Lung (tissue), 12 donors: ENCODE results near the gene DOCK6. TPM values are rescaled to one million over a fixed set of nuclear protein-coding genes. Genes with fewer than 3 reads are reported as not detected.

Source experiments
- ATAC-seq: fragments of 200-7000 bp; cut with Tn5 transposase; one replicate; pipeline ENCODE4 v1.9.1; 2020; ENCODE audit warnings: moderate number of reproducible peaks; ENCODE audit not compliant: insufficient read depth, low FRiP score
- DNase-seq, 3 donors: peaks; one replicate each; pipeline ENCODE4 v3.0.0-alpha.2; 2013 to 2017
- H3K27ac ChIP-seq, 2 donors: one replicate each; pipeline ENCODE4 v1.5.1; 2013; ENCODE audit warnings: mild to moderate bottlenecking in 2 of 2, moderate library complexity in 2 of 2, control low read depth in 1 of 2, inconsistent platforms in 1 of 2, low read depth in 1 of 2, low read length in 1 of 2
- H3K27me3 ChIP-seq, 3 donors: one replicate each; pipeline ENCODE4 v1.5.1; 2013; ENCODE audit warnings: low read length in 2 of 3; ENCODE audit not compliant: control insufficient read depth in 3 of 3, insufficient read depth in 3 of 3
- H3K36me3 ChIP-seq, 4 donors: one replicate each; pipeline ENCODE4 v1.5.1; 2013; ENCODE audit warnings: low read length in 4 of 4, mild to moderate bottlenecking in 1 of 4, moderate library complexity in 1 of 4; ENCODE audit not compliant: control insufficient read depth in 4 of 4, insufficient read depth in 4 of 4
- H3K4me1 ChIP-seq, 5 donors: one replicate each; pipeline ENCODE4 v1.5.1; 2013; ENCODE audit warnings: low read length in 5 of 5, mild to moderate bottlenecking in 2 of 5, moderate library complexity in 1 of 5; ENCODE audit not compliant: control insufficient read depth in 5 of 5, insufficient read depth in 5 of 5
- H3K4me3 ChIP-seq: one replicate; pipeline ENCODE4 v1.5.1; 2013; ENCODE audit warnings: mild to moderate bottlenecking, control low read depth, moderate library complexity
- H3K9ac ChIP-seq, 2 donors: one replicate each; pipeline ENCODE4 v1.5.1; 2013; ENCODE audit warnings: low read length in 2 of 2, control low read depth in 1 of 2; ENCODE audit not compliant: insufficient read depth in 1 of 2
- H3K9me3 ChIP-seq, 4 donors: one replicate each; pipeline ENCODE4 v1.5.1; 2013; ENCODE audit warnings: low read length in 3 of 4, mild to moderate bottlenecking in 1 of 4, moderate library complexity in 1 of 4; ENCODE audit not compliant: control insufficient read depth in 4 of 4, insufficient read depth in 3 of 4
- WGBS, 2 donors: extraction: QIAGEN DNeasy Blood & Tissue Kit; methylation state at CpG; one replicate each; pipeline ENCODE4 v1.1.7; 2013; 5-methylcytosine and 5-hydroxymethylcytosine counted together
- polyA plus RNA-seq, 2 donors: library from polyadenylated mRNA; stranded (reverse); fragments of 200-250 nt; gene quantifications; one replicate each; pipeline ENCODE4 v1.2.1, GENCODE V29; 2013
- total RNA-seq, 2 donors: library from RNA; depleted of rRNA in 1 of 2; stranded (reverse); fragments of >200 nt in 1 of 2; gene quantifications; one replicate each; pipeline ENCODE4 v1.2.1, GENCODE V29; 2014 to 2021
- TF ChIP-seq, protein P1 (sequence below): IDR thresholded peaks from 2 replicates; pipeline ENCODE4 v1.5.1; 2012; ENCODE audit warnings: mild to moderate bottlenecking; ENCODE audit errors: control extremely low read depth, extremely low read depth
- donor health status: control.
- donor health status: control.
- donor health status: Bipolar disorder and iron deficiency.
- donor health status: healthy.
- donor health status: DM: yes; HTN: yes; CAD: no.

DOCK6 gene
- total and polyA plus RNA-seq, 4 donors: 38.6 to 129 (median 73.7) TPM

GRCh38 chr19:11300811-11301120 lies 38.4 kb upstream of the DOCK6 start:
- H3K4me1 ChIP-seq: peaks cover 0 to 7% (median 0%) of the 10 kb centered on the region in 5 donors
- H3K4me3 ChIP-seq: no peak overlapping the region
- 86 to 95% methylated on average over 11 of the region's 11 CpGs for WGBS, 2 donors
- no peaks in the 10 kb centered on the region for H3K36me3 ChIP-seq
- H3K27me3 ChIP-seq: no peaks in the 10 kb centered on the region
- no peak overlapping the region for H3K27ac ChIP-seq
- DNase-seq (no peak), ATAC-seq (no peak)
- H3K9me3 ChIP-seq: peaks cover 0 to 2% (median 0%) of the 10 kb centered on the region in 4 donors
- TF ChIP-seq, protein P1, sequence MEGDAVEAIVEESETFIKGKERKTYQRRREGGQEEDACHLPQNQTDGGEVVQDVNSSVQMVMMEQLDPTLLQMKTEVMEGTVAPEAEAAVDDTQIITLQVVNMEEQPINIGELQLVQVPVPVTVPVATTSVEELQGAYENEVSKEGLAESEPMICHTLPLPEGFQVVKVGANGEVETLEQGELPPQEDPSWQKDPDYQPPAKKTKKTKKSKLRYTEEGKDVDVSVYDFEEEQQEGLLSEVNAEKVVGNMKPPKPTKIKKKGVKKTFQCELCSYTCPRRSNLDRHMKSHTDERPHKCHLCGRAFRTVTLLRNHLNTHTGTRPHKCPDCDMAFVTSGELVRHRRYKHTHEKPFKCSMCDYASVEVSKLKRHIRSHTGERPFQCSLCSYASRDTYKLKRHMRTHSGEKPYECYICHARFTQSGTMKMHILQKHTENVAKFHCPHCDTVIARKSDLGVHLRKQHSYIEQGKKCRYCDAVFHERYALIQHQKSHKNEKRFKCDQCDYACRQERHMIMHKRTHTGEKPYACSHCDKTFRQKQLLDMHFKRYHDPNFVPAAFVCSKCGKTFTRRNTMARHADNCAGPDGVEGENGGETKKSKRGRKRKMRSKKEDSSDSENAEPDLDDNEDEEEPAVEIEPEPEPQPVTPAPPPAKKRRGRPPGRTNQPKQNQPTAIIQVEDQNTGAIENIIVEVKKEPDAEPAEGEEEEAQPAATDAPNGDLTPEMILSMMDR: no peak
- H3K9ac ChIP-seq: no peak overlapping the region

DNA sequence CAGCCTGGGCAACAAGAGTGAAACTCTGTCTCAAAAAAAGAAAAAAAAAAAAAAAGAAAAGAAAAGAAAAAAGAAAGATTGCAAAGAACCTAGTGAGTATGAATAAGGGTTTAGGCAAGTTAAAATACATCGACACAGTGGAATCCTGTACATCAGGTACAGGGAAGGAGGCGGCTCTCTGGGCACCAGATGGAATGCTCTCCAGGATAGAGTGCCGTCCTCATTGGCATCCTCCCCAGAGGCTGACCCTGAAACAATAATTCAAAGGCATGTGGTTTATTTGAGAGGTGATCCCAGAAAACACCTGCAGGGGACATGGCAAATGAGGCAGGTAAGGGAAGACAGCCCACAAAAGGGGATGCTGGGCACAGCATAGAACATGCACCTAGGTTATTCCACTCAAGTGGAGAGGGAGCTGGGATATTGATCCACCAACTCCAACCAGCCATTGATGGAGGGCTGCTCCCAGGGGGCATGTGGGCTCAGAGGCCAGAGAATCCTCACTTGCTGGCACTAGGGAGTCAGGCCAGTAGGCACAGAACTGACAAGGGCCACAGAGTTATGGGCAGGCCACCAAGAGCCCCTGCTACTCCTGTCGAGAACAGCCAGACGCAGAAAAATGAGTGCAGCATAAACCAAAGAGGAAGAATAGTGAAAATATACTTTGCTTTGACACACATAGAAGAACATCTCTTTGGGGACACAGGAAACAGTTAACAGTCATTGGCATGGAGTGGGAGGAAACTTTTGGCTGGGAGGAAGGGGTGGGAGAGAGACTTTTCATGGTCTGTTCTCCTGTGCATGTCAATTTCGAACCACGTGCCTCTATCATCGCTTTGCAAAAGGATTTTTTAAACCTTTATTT lies 37.9 kb upstream of the DOCK6 start:
- no peak for DNase-seq
- Histone ChIP-seq H3K9ac (no peak overlapping the region), H3K9me3 (peaks cover 0 to 2% (median 0%) of the 10 kb centered on the region in 4 donors), H3K27ac (no peak overlapping the region), H3K4me3 (no peak overlapping the region), H3K36me3 (no peaks in the 10 kb centered on the region), H3K4me1 (peaks cover 0 to 8% (median 0%) of the 10 kb centered on the region in 5 donors), H3K27me3 (no peaks in the 10 kb centered on the region)
- ATAC-seq: no peak
- TF ChIP-seq, protein P1: no peak
- 58 to 63% methylated on average over 8 of the region's 8 CpGs for WGBS, 2 donors

- Histone ChIP-seq H3K4me1 (peaks cover 0 to 8% (median 0%) of the 10 kb centered on the region in 5 donors), H3K36me3 (no peaks in the 10 kb centered on the region), H3K9me3 (peaks cover 0 to 2% (median 0%) of the 10 kb centered on the region in 4 donors), H3K4me3 (no peak overlapping the region), H3K27me3 (no peaks in the 10 kb centered on the region), H3K9ac (peak overlapping the region in 1 of 2 donors; percentile 17), H3K27ac (no peak overlapping the region)
- TF ChIP-seq, protein P1: no peak
- peak in 2 of 3 donors; percentile 34 to 75 for DNase-seq
- WGBS, 2 donors: 35 to 45% methylated on average over 7 of the region's 7 CpGs
- ATAC-seq: no peak
These were observed 33.9 kb upstream of the DOCK6 start for GRCh38 chr19:11296264-11296663.
